MCF 10A (cell line): ENCODE measurements around the gene RASGRP3. TPM values are rescaled to one million over a fixed set of nuclear protein-coding genes. Genes with fewer than 3 reads are reported as not detected.

Source experiments
- BruUV-seq: library from RNA; stranded (reverse); fragments of 400-500 nt; replicated peaks from 2 replicates; lab custom pipeline; 2021; lab: Mats Ljungman, UMichigan
- CTCF ChIA-PET: fragments of 300-600 bp; sonication (Branson Sonifier 250); formaldehyde crosslinking; extraction: SDS; loops from one replicate; lab custom pipeline; 2021; ENCODE audit warnings: antibody characterized with exemption, inconsistent platforms; lab: Yijun Ruan, JAX
- POLR2A ChIA-PET: fragments of 300-600, 350-650 bp; sonication (Branson Sonifier 250); formaldehyde crosslinking; extraction: SDS; loops from one replicate; lab custom pipeline; 2020; ENCODE audit warnings: antibody characterized with exemption, inconsistent platforms; lab: Yijun Ruan, JAX
- DNase-seq: peaks from one replicate; pipeline ENCODE4 v3.0.0-alpha.2; 2018; ENCODE audit not compliant: unreplicated experiment
- H3K27ac Mint-ChIP-seq: one replicate; pipeline ENCODE4 v1.8.0; 2022; ENCODE audit warnings: mild to moderate bottlenecking, low read depth, mixed read lengths; ENCODE audit not compliant: unreplicated experiment
- H3K27me3 Mint-ChIP-seq: one replicate; pipeline ENCODE4 v1.8.0; 2022; ENCODE audit warnings: mixed read lengths; ENCODE audit not compliant: insufficient read depth, unreplicated experiment
- H3K36me3 Mint-ChIP-seq: one replicate; pipeline ENCODE4 v1.8.0; 2022; ENCODE audit warnings: mild to moderate bottlenecking, moderate library complexity, mixed read lengths; ENCODE audit not compliant: insufficient read depth, unreplicated experiment
- H3K4me1 Mint-ChIP-seq: one replicate; pipeline ENCODE4 v1.8.0; 2022; ENCODE audit warnings: mixed read lengths; ENCODE audit not compliant: insufficient read depth, unreplicated experiment
- H3K4me3 Mint-ChIP-seq: one replicate; pipeline ENCODE4 v1.8.0; 2022; ENCODE audit warnings: mild to moderate bottlenecking, moderate library complexity, mixed read lengths; ENCODE audit not compliant: unreplicated experiment
- H3K9me3 Mint-ChIP-seq: one replicate; pipeline ENCODE4 v1.8.0; 2022; ENCODE audit warnings: mixed read lengths; ENCODE audit not compliant: unreplicated experiment
- CTCF ChIP-seq: fragments of 200-600 bp; IDR thresholded peaks from one replicate; pipeline ENCODE4 v1.8.0; 2022; ENCODE audit warnings: antibody characterized with exemption, mild to moderate bottlenecking; ENCODE audit not compliant: unreplicated experiment
- intact Hi-C: fragments of 100-400 bp; cut with micrococcal nuclease; formaldehyde crosslinking; loops from 2 replicates; pipeline ENCODE4 v1.14.1; 2022
- total RNA-seq: library from RNA; stranded (reverse); gene quantifications from 2 replicates; pipeline ENCODE4 v1.2.3, GENCODE V29; 2022

Gene RASGRP3
- total RNA-seq, 1 experiment from 2014 or later = 0.26 TPM

- no TSS peak for BruUV-seq
- POLR2A ChIA-PET = no interaction called here
- no peak for DNase-seq
- Mint-ChIP-seq H3K4me3 (no peak overlapping the region), H3K27ac (no peak overlapping the region), H3K4me1 (no peaks in the 10 kb centered on the region), H3K9me3 (no peaks in the 10 kb centered on the region), H3K36me3 (peaks cover 8% of the 10 kb centered on the region), H3K27me3 (no peaks in the 10 kb centered on the region)
- no peak for TF ChIP-seq CTCF
- intact Hi-C loops = no loop called here
- CTCF ChIA-PET = interaction anchor here (1.0 kb wide), 1 partner anchor 23 kb away, joined by 4 read pairs; no protein-coding TSS in a partner anchor
Observed at GRCh38 chr2:33560017-33560416, 83.6 kb downstream of the RASGRP3 start.

- H3K4me3 Mint-ChIP-seq = no peak overlapping the region
- H3K4me1 Mint-ChIP-seq = no peaks in the 10 kb centered on the region
- no TSS peak for BruUV-seq
- no peak for TF ChIP-seq CTCF
- ChIA-PET CTCF (no interaction called here), POLR2A (no interaction called here)
- no peaks in the 10 kb centered on the region for H3K9me3 Mint-ChIP-seq
- H3K36me3 Mint-ChIP-seq = peaks cover 8% of the 10 kb centered on the region
- no peak overlapping the region for H3K27ac Mint-ChIP-seq
- no peak for DNase-seq
- intact Hi-C loops = no loop called here
- H3K27me3 Mint-ChIP-seq = no peaks in the 10 kb centered on the region
Observed at GRCh38 chr2:33561872-33562271, 85.4 kb downstream of the RASGRP3 start.

- Mint-ChIP-seq H3K36me3 (no peaks in the 10 kb centered on the region), H3K9me3 (no peaks in the 10 kb centered on the region), H3K27me3 (no peaks in the 10 kb centered on the region), H3K4me1 (no peaks in the 10 kb centered on the region), H3K27ac (no peak overlapping the region), H3K4me3 (no peak overlapping the region)
- DNase-seq = no peak
- intact Hi-C loops = no loop called here
- TF ChIP-seq CTCF = no peak
- BruUV-seq = no TSS peak
- ChIA-PET CTCF (no interaction called here), POLR2A (no interaction called here)
Observed at GRCh38 chr2:33570681-33571080, 94.2 kb downstream of the RASGRP3 start.

GRCh38 chr2:33573657-33574056 is 97.2 kb downstream of the RASGRP3 start:
- DNase-seq = no peak
- POLR2A ChIA-PET = interaction anchor here (1.8 kb wide), 1 partner anchor 25 kb away, joined by 5 read pairs; the partner anchor contains the start of gene FAM98A
- H3K4me1 Mint-ChIP-seq = no peaks in the 10 kb centered on the region
- no peak overlapping the region for H3K27ac Mint-ChIP-seq
- BruUV-seq = no TSS peak
- CTCF ChIA-PET = interaction anchor here (0.6 to 1.5 kb wide), 5 partner anchors 9 to 303 kb away, joined by 3 to 5 read pairs (median 4); partner anchors contain the start of gene RASGRP3
- H3K27me3 Mint-ChIP-seq = no peaks in the 10 kb centered on the region
- no peak overlapping the region for H3K4me3 Mint-ChIP-seq
- no peaks in the 10 kb centered on the region for H3K9me3 Mint-ChIP-seq
- no peaks in the 10 kb centered on the region for H3K36me3 Mint-ChIP-seq
- TF ChIP-seq CTCF = no peak
- intact Hi-C loops = no loop called here
